Activated naive CD4-positive, alpha-beta T cell treated with anti-CD3 and anti-CD28 coated beads, Interleukin-2, amount 10 ng/mL, durations not matched to agents 7 days and 5 days (primary cell): ENCODE results near the gene TAS2R60.
"Not testable (repeated sequence)": the region's sequence is repeated elsewhere in the genome, so short reads cannot be mapped to it uniquely, and the experiment has no call there.

ENCODE experiments used
- CTCF ChIA-PET: fragments of 350-600 bp; sonication (Branson Sonifier 250); formaldehyde crosslinking; loops from one replicate; lab custom pipeline; 2021; ENCODE audit warnings: antibody characterized with exemption; lab: Charles Lee
- DNase-seq: peaks from one replicate; pipeline ENCODE4 v3.0.0-alpha.2; 2020
- H3K27ac Mint-ChIP-seq: one replicate; pipeline ENCODE4 v1.8.0; 2021; ENCODE audit warnings: mild to moderate bottlenecking, moderate library complexity, mixed read lengths
- H3K27me3 Mint-ChIP-seq: one replicate; pipeline ENCODE4 v1.8.0; 2021; ENCODE audit warnings: mild to moderate bottlenecking, mixed read lengths
- H3K36me3 Mint-ChIP-seq: one replicate; pipeline ENCODE4 v1.8.0; 2021; ENCODE audit warnings: mixed read lengths
- H3K4me1 Mint-ChIP-seq: one replicate; pipeline ENCODE4 v1.8.0; 2021; ENCODE audit warnings: mixed read lengths
- H3K4me3 Mint-ChIP-seq: one replicate; pipeline ENCODE4 v1.8.0; 2021; ENCODE audit warnings: mild to moderate bottlenecking, moderate library complexity, mixed read lengths
- H3K9me3 Mint-ChIP-seq: one replicate; pipeline ENCODE4 v1.8.0; 2021; ENCODE audit warnings: mixed read lengths

Gene TAS2R60

DNA sequence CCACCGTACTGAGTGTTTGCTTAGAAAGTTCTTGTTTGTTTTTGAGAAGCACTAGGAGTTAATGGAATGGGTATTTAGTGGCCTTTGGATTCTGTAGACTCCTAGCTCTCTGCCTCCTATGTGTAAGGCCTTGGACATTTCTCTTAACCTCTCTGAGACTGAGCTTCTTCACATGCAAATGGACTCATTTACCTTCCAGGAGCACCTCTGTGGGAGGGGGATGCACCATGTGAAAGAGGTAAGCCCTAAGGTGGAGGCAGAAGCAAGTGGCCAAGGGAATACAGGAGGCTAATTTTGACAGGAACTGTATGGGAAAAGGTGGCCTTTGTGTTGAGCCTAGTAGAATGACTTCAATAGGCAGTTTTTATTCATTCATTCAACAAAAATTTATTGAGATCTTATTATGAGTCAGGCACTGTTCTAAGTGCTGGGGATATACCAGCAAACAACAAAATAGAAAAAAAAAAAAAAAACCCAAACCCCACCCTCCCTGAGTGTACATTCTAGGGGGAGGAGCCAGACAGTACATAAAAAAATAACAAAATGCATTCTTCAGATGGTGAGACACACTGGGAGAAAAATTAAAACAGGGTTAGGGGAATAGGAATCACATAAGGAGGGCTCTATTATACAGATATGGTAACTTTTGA is 25.4 kb upstream of the TAS2R60 start:
- peaks cover 2% of the 10 kb centered on the region for H3K36me3 Mint-ChIP-seq
- no peaks in the 10 kb centered on the region for H3K4me1 Mint-ChIP-seq
- H3K27me3 Mint-ChIP-seq, result no peaks in the 10 kb centered on the region
- no peak overlapping the region for H3K27ac Mint-ChIP-seq
- CTCF ChIA-PET, result interaction anchor here (0.7 to 5.2 kb wide), 13 partner anchors 10 to 878 kb away, joined by 3 to 77 read pairs (median 3); partner anchors contain the start of gene EPHA1
- H3K4me3 Mint-ChIP-seq, result no peak overlapping the region
- peaks cover 3% of the 10 kb centered on the region for H3K9me3 Mint-ChIP-seq
- no peak for DNase-seq

DNA sequence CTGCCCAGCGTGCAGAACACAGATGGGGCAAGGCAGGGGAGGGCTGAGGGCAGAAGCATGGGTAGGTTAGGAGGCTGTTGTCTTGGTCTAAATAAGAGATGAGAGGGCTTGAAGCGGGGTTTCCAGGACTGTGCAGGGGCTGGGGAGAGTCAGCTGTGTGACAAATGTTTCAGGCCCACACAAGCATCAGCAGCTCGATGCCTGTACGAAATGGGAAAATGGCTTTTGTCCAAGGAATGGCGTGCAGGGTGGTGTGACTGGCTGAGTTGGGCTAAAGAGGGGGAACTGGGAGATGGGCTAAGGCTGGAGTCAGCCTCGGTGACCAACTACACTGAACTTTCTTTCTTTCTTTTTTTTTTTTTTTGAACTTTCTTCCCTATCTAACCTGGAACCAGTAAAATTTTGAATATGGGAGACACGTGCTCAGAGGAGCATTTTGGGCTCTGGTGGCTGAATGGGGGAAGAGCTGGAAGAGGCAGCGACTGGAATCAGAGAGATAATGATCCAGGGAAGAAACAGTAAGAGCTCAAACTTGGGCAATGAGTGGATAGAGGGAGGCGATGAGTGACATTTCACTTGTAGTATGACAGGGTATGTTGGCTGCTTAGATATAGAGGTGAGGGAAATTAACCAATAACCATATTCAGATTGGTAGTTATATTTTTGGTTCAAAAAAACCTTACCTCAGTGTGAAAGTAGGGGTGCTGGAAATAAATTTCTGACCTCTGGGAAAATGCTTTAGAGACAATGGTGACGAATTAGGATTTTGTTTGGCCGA is 24.4 kb upstream of the TAS2R60 start:
- Mint-ChIP-seq H3K36me3 (peaks cover 2% of the 10 kb centered on the region), H3K27me3 (no peaks in the 10 kb centered on the region), H3K9me3 (peaks cover 3% of the 10 kb centered on the region), H3K4me1 (no peaks in the 10 kb centered on the region), H3K4me3 (no peak overlapping the region), H3K27ac (no peak overlapping the region)
- CTCF ChIA-PET, result interaction anchor here (3.7 to 5.2 kb wide), 2 partner anchors 11 to 179 kb away, joined by 22 to 77 read pairs; partner anchors contain the start of gene EPHA1
- DNase-seq, result no peak

DNA sequence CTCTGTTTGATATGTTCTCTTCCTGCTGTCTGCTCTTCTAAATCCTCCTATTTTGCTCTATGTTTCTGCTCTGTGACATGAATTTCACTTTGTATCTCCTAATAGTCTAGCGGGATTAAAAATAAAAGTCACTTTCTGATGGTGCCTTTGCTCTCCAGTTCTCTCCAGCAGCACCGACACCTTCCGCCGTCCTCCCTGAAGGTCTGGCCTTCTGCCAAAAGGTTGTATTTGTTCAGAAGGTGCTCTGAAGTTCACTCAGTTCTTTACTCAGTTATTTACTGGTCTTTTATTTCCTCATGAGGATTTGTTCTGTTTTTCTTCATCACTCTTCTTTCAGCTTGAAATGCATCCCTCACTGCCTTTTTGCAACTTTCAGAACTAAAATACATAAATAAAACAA is 23.4 kb upstream of the TAS2R60 start:
- Mint-ChIP-seq H3K36me3 (peaks cover 2% of the 10 kb centered on the region), H3K4me3 (no peak overlapping the region), H3K27me3 (no peaks in the 10 kb centered on the region), H3K4me1 (no peaks in the 10 kb centered on the region), H3K27ac (no peak overlapping the region), H3K9me3 (peaks cover 3% of the 10 kb centered on the region)
- no peak for DNase-seq
- CTCF ChIA-PET, result no interaction called here

DNA sequence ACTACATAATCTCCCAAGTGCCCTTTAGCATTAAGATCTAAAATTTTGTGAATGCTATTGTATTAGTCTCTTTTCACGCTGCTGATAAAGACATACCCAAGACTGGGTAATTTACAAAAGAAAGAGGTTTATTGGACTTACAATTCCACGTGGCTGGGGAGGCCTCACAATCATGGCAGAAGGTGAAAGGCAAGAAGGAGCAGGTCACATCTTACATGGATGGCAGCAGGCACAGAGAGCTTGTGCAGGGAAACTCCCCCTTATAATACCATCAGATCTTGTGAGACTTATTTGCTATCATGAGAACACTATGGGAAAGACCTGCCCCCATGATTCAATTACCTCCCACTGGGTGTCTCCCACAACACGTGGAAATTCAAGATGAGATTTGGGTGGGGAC is 22.6 kb upstream of the TAS2R60 start:
- H3K27ac Mint-ChIP-seq, H3K4me1 Mint-ChIP-seq, H3K9me3 Mint-ChIP-seq, H3K27me3 Mint-ChIP-seq, H3K36me3 Mint-ChIP-seq, DNase-seq, H3K4me3 Mint-ChIP-seq: not testable (repeated sequence)
- CTCF ChIA-PET, result interaction anchor here (0.7 kb wide), 1 partner anchor 534 kb away, joined by 5 read pairs; no protein-coding TSS in a partner anchor

DNA sequence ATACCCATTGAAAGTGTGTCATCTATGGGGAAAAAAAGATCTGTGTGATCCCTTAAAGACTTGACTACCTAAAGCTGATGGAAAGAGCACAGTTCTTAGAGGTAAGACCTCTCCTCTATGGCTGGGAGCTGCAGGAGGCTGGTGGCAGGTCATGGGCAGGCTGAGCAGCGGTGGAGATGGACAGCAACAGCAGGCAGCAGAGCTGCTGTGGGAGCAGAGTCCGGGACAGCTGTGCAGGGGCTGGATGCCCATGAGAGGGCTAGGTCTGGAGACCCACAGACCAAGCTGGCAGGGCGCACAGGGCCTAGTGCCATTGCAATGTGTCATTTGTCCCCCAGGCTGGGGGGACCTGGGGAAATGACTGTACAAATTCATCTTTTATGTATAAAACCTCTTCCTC is 21.2 kb upstream of the TAS2R60 start:
- Mint-ChIP-seq H3K4me3 (no peak overlapping the region), H3K4me1 (peaks cover 10% of the 10 kb centered on the region), H3K27ac (no peak overlapping the region), H3K36me3 (peaks cover 2% of the 10 kb centered on the region), H3K27me3 (no peaks in the 10 kb centered on the region), H3K9me3 (peaks cover 3% of the 10 kb centered on the region)
- CTCF ChIA-PET, result no interaction called here
- DNase-seq, result no peak

DNA sequence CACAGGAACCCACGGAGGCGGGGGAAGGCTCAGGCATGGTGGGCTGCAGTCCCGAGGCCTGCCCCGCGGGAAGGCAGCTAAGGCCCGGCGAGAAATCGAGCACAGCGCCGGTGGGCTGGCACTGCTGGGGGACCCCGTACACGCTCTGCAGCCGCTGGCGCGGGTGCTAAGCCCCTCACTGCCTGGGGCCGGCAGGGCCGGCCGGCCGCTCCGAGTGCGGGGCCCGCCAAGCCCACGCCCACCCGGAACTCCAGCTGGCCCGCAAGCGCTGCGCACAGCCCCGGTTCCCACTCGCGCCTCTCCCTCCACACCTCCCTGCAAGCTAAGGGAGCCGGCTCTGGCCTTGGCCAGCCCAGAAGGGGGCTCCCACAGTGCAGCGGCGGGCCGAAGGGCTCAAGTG is 18.8 kb upstream of the TAS2R60 start:
- peaks cover 10% of the 10 kb centered on the region for H3K4me1 Mint-ChIP-seq
- not testable (repeated sequence) for H3K27ac Mint-ChIP-seq, DNase-seq, H3K36me3 Mint-ChIP-seq, H3K9me3 Mint-ChIP-seq, H3K27me3 Mint-ChIP-seq, H3K4me3 Mint-ChIP-seq
- CTCF ChIA-PET, result interaction anchor here (0.7 kb wide), 1 partner anchor 184 kb away, joined by 3 read pairs; no protein-coding TSS in a partner anchor

DNA sequence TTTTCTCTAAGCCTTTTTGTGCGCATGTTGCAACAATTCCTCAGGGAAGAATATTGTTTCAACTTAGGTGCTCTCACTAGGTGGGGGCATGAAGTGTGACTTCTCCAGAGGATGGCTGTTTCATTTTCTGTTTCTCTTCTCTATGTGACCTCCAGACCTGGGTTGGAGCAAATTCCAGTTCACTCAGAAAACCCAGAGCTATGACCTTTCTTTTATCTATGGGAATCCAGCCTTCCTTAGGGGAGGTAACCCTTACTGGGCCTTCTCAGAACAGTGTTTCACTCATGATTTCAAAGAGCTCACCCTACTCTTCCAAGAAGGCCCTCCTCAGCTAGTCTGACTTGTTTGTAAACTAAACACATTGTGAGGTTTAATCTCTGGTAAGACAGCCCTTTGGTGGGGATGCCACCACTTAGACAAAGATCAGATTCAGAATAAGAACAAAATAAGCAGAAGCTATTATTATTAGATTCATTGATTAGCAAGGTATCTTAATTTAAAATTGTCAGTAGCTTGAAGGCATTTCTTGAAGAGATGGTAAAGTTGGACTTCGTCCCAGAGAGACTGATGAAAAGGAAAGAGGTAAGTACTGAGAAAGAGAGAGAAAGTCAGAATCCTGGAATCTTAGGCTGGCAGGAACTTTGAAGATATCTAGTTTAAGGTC is 16.6 kb upstream of the TAS2R60 start:
- no peak for DNase-seq
- no peaks in the 10 kb centered on the region for H3K36me3 Mint-ChIP-seq
- peak overlapping the region; percentile 13 for H3K27ac Mint-ChIP-seq
- H3K27me3 Mint-ChIP-seq, result peaks cover 5% of the 10 kb centered on the region
- H3K4me1 Mint-ChIP-seq, result peaks cover 10% of the 10 kb centered on the region
- no peaks in the 10 kb centered on the region for H3K9me3 Mint-ChIP-seq
- no peak overlapping the region for H3K4me3 Mint-ChIP-seq
- CTCF ChIA-PET, result interaction anchor here (0.7 to 0.9 kb wide), 2 partner anchors 186 to 701 kb away, joined by 3 to 4 read pairs; no protein-coding TSS in a partner anchor

DNA sequence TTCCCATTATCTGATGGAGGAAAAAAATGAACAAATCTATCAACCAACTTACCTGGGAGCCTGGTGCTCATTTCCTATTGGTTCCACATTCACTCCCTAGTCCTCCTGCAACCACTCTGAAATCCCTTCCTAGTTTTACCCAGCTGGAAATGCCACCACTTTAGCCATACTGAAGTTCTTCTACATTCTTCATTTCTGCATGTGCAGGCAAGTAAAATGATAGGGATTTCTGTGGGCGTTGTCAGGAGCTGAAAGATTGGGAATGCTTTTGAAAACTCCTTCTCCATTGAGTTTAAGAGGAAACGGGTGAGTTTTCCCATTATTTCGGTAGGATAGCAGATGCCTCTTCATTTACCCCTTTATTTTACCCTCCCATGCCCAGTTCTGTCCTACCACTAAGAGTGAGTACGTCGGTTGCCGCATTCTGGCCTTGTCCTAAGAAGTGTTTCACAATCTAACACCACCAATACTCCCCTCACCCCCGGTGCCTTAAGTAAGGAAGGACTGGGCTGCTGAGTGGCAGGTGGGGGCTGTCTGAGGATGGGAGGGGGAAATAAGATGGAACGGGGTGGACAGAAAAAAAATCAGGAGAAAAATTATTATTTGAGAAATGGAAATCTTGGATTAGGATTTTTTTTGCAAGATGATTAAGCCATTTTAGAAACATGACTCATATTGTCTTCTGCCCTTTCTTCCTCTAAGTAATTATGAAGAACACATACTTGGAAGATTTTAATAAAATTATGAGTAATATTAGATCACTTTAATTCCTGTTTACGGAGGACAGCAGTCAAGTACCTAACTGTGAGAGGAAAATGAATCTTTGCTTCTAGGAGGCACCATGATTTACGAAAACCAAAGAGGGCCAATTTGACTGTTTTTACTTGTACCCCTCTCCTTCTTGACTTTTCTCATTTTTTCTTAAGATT is 13.2 kb upstream of the TAS2R60 start:
- CTCF ChIA-PET, result no interaction called here

DNA sequence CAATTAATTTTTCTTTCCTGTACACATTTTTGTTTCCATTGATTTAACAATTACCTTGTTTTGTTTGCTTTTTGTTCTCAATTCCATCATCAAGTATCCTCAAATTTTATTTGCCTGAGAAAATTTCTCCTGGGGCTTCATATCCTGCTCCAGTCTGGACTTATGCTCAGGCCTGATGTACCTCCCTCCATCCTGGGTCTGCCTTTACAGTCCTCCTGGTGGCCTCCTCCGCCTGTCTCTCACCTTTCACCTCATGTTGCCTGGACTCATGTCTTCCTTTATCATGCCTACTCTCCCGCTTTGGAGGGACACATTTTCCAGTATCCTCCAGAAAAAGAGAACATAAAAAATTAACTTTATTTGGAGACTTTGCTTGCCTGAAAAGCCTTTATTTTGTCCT is 12.1 kb upstream of the TAS2R60 start:
- CTCF ChIA-PET, result no interaction called here

More for the DNA sequence above, 13.2 kb upstream of the TAS2R60 start:
- Mint-ChIP-seq H3K36me3 (no peaks in the 10 kb centered on the region), H3K4me1 (peaks cover 10% of the 10 kb centered on the region), H3K27ac (no peak overlapping the region), H3K27me3 (peaks cover 5% of the 10 kb centered on the region), H3K9me3 (no peaks in the 10 kb centered on the region), H3K4me3 (no peak overlapping the region)
- DNase-seq, result no peak

DNA sequence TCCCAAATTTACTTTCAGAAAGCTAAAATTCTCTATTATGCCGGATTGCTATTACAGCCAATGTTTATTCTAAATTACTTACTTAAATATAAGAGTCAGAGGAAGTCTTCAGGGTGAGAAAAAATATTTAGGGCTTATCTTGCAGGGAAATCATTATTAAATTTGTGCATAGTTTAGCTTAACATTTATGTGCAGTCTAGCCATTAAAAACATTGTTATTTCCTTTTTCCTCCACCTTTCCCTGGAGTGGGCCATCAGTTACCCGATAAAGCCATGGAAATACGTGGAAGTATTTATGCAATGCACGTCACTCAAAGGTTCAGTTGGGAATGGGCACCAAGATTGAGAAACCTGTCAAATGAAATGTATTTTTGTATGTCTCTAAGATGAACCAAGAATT is 9.5 kb upstream of the TAS2R60 start:
- peaks cover 14% of the 10 kb centered on the region for H3K4me1 Mint-ChIP-seq
- H3K4me3 Mint-ChIP-seq, result no peak overlapping the region
- H3K27me3 Mint-ChIP-seq, result peaks cover 5% of the 10 kb centered on the region
- no peak for DNase-seq
- H3K27ac Mint-ChIP-seq, result no peak overlapping the region
- CTCF ChIA-PET, result interaction anchor here (0.6 to 1.0 kb wide), 2 partner anchors 35 to 193 kb away, joined by 3 read pairs; no protein-coding TSS in a partner anchor
- H3K9me3 Mint-ChIP-seq, result no peaks in the 10 kb centered on the region
- no peaks in the 10 kb centered on the region for H3K36me3 Mint-ChIP-seq

More for the DNA sequence above, 12.1 kb upstream of the TAS2R60 start:
- Mint-ChIP-seq H3K27ac (no peak overlapping the region), H3K4me1 (peaks cover 9% of the 10 kb centered on the region), H3K4me3 (no peak overlapping the region), H3K36me3 (no peaks in the 10 kb centered on the region), H3K9me3 (no peaks in the 10 kb centered on the region), H3K27me3 (peaks cover 5% of the 10 kb centered on the region)
- DNase-seq, result no peak

DNA sequence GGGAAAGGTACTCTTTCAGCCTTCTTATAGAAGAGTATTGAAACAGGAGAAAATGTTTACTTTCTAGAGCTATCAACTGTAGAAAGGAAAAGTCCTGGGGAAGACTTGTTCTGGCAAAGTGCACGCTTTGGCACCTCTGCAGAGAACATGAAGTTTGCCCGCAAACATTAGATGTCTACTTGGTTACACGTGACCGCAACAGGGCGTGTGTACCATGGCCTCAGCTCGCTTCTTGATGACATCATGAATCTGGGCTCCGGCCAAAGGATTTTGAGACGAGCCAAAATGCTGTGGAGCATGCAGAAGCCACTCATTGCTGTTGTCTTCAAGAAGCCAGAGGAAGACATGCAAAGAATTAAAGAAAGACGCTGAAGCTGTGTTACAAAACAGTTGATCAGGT is 8.6 kb upstream of the TAS2R60 start:
- CTCF ChIA-PET, result interaction anchor here (1.0 to 1.1 kb wide), 2 partner anchors 135 to 194 kb away, joined by 3 read pairs; no protein-coding TSS in a partner anchor
- Mint-ChIP-seq H3K9me3 (no peaks in the 10 kb centered on the region), H3K27ac (no peak overlapping the region), H3K4me3 (no peak overlapping the region), H3K27me3 (peaks cover 5% of the 10 kb centered on the region), H3K36me3 (no peaks in the 10 kb centered on the region), H3K4me1 (peaks cover 14% of the 10 kb centered on the region)
- no peak for DNase-seq

DNA sequence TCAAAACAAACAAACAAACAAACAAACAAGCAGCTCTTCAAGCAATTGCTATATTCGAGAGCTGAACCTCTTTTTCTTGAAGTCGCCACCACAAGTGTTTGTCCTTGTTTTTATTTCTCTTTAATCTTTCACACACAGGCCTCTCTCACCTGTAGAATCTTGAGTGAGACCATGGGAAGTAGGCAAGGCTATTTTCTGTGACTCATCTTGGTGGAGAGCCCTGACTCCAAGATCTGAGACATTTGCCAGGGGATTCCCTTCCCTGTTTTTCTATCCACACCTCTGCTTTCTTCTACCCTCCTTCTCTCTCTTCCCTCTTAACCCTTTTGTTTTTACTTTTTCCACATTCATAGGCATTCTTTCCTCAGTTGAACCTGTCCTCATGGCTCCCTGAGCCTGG is 8.0 kb upstream of the TAS2R60 start:
- no peak for DNase-seq
- H3K36me3 Mint-ChIP-seq, result no peaks in the 10 kb centered on the region
- no peaks in the 10 kb centered on the region for H3K27me3 Mint-ChIP-seq
- no peaks in the 10 kb centered on the region for H3K9me3 Mint-ChIP-seq
- CTCF ChIA-PET, result interaction anchor here (1.1 kb wide), 1 partner anchor 136 kb away, joined by 3 read pairs; no protein-coding TSS in a partner anchor
- peaks cover 14% of the 10 kb centered on the region for H3K4me1 Mint-ChIP-seq
- no peak overlapping the region for H3K27ac Mint-ChIP-seq
- H3K4me3 Mint-ChIP-seq, result no peak overlapping the region

DNA sequence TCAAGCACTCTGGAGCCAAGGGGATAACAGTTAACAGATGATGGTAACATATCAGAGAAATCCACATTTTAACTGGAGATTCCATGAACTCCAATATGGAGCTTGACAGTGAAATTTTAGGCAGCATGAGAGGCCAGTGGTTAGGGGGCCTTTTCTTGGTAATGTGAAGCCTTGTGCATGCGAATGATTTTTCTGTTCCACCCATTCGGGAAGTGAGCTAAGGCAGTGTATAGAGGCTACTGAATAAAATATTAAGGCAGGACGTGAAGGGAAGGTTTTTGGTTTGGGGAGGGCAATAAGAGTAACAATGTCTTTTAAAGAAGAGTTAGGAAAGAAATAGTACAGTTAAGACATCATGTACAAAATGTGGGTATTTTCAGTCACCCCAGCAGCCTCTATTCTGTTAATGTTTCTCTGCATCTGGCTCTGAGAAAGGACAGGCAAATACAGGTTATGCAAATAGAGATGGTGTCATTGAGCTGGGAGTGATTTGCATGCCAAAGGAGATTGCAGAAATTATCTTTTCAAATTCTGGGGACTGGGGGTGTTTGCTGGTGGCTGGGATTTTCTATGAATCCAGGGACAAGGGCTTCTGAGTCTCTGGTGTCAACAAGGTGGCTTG is 6.8 kb upstream of the TAS2R60 start:
- no peak overlapping the region for H3K4me3 Mint-ChIP-seq
- H3K4me1 Mint-ChIP-seq, result peaks cover 14% of the 10 kb centered on the region
- H3K36me3 Mint-ChIP-seq, result no peaks in the 10 kb centered on the region
- CTCF ChIA-PET, result interaction anchor here (0.7 to 0.9 kb wide), 2 partner anchors 20 to 706 kb away, joined by 3 read pairs; no protein-coding TSS in a partner anchor
- no peaks in the 10 kb centered on the region for H3K27me3 Mint-ChIP-seq
- DNase-seq, result no peak
- no peak overlapping the region for H3K27ac Mint-ChIP-seq
- H3K9me3 Mint-ChIP-seq, result no peaks in the 10 kb centered on the region
